Ammon's horn (tissue), 1 donor: ENCODE measurements around the gene CEP126.
"Not testable (repeated sequence)": the region's sequence is repeated elsewhere in the genome, so short reads cannot be mapped to it uniquely, and the experiment has no call there.

Source experiments
- DNase-seq: peaks from one replicate; pipeline ENCODE4 v3.0.0-alpha.2; 2016; ENCODE audit warnings: low spot score

Gene CEP126

DNA sequence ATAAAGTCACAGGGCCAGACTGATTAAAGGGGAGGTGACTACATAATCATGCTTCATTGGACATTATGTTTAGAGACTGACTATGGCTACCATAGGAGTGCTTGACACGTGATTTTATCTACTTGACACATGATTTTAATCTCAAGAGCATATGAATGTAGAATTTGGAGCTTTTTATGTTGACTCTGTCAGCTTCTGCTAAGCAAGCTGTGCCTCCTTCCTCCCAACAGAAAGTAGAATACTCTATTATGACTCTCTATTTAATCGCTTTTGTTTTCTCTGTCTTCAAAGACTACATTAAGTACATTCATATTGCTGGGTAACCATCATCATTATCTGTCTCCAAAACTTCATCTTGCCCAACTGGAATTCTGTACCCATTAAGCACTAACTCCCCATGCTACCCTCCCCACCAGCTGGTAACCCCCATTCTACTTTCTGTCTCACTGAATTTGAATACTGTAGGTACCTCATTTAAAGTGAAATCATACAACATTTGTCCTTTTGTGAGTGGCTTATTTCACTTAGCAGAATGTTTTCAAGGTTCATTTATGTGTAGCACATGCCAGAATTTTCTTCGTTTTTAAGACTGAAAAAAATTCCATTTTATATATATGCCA lies 26.2 kb downstream of the CEP126 start:
- DNase-seq = no peak

DNA sequence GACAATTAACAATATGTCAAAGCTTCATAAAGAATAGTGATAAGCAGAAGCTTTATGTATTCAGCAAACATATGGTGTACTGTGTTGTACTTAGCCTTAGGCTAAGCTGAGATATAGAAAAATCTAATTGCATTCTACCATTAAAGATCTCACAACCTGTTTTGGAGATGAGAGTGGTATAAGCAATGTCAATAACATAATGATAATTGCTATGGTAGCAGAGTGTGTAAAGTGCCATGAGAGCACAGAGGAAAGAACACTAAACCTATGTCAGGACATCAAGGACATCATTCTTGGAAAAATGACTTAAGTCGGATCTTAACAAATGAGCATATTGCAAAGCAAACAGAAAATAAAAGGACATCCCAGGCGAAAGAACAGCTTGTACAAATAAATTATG lies 30.1 kb downstream of the CEP126 start:
- no peak for DNase-seq

DNA sequence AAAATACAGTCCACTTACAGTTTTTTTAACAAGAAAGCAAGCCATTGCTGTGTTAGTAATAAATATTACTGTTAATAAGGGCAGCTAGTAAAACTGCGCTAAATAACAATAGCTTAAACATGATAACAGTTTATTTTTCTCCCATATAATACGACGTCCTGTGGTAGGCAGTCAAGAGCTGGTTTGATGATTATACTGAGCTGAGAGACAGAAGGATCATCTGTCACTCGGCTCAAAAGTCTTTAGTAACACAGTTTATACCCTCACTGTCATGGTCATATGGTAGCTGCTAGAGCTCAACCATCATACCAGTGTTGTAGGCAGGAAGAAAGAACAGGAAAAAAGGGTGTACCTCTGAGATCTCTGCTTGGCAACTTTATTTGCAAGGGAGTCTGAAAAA lies 30.6 kb downstream of the CEP126 start:
- no peak for DNase-seq

DNA sequence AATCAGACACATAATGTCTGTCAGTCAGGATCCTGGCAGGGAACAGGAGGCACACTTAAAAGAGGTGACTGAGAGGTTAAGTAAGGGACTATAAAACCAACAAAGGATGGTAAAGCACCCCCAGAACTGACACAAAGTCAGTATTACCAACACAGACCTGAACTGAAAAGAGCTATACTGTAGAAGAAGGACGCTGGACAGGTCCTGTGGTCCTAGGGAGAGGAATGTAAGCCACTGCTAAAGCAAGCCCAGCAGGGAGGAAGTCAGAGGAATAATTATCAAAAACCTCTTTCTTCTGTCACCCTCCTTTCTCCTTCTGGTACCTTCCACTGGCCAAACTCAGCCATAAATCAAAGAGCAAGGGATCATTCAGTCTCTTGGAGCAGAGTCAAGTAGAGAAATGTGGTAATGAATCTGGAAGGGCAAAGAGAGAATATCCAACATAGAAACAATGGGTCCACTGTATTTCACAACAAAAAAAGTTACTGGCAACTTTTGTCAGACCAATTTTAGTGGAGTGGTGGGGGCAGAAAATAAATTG lies 34.9 kb downstream of the CEP126 start:
- no peak for DNase-seq

DNA sequence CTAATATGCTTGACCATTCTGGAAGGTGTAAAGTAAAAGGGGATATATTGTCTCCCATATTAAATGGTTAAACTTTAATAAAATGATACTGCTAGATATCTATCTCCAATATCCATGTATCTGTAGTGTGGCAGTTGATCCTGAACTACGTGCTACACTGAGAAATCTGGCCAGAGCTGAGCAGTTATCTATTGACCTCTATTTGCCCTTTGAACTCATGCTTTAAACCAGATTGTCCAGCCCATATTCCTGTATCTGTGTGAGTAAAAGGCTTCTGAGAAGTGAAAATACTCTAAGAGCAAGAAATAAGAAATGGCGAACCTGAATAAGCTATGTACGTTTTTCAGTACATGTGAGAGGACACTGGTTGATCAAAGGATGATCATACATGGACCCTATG lies 40.5 kb downstream of the CEP126 start:
- no peak for DNase-seq

DNA sequence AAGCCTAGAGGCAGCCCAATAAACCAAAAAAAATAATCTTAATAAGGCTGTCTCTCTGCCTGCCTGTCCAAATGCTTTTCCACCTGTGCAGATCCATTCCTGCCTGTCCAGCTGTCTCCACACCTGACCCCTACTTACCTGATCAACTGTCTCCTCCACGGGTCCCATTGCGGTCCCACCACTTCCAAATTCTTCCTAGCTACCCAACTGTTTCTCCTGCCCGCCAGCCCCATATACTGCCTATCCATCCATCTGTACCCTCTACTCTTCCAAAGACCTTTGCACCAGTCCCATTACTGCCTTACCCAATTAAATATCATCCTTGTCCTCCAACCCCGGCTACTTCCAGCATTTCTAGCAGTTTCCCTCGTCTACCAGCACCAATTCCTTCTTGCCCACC lies 40.9 kb downstream of the CEP126 start:
- DNase-seq = no peak

DNA sequence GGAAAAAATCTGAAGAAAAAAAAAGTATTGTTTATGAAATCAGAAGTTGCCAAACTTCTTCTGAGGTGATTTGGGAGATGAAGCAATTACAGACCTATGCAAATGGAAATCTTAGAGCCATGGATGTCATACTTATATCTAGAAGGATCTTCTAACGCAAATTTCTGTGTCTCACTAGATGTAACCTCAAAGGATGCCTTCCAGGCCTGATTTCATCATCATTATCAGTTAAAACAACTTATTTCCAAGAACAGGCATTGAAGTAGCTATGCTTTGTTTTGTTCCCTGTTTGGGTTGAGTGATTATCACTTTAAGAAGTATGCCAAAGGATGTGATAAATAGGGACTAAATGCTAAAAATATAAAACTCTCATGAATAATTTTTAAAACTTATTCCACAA lies 45.4 kb downstream of the CEP126 start:
- DNase-seq = no peak

DNA sequence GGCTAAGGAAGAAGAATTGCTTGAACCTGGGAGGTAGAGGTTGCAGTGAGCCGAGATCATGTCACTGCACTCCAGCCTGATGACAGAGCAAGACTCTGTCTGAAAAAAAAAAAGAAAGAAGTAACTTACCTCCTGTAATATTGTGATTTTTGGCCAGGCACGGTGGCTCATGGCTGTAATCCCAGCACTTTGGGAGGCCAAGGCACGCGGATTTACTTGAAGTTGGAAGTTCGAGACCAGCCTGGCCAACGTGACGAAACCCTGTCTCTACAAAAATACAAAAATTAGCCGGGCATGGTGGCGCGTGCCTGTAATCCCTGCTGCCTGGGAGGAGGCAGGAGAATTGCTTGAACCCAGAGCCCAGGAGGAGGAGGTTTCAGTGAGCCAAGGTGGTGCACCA lies 49.4 kb downstream of the CEP126 start:
- DNase-seq = not testable (repeated sequence)

DNA sequence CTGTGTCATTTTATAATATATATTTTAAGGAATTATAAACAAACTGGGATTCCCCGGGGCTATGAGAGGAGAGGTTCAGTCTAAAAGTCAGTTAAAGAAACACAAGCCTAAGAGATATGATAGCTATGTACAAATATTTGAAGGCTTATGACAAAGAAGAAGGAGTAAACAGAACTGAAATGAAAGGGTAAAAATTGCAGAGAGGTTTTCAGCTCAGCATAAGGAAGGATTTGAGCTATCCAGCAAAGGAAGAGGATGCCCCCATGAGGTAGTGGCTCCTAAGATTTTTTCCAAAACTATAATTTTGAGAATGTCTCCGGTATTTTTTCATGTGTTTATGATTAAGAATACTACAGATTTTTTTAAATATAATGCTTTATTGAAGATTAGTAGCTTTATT lies 59.4 kb downstream of the CEP126 start:
- no peak for DNase-seq

DNA sequence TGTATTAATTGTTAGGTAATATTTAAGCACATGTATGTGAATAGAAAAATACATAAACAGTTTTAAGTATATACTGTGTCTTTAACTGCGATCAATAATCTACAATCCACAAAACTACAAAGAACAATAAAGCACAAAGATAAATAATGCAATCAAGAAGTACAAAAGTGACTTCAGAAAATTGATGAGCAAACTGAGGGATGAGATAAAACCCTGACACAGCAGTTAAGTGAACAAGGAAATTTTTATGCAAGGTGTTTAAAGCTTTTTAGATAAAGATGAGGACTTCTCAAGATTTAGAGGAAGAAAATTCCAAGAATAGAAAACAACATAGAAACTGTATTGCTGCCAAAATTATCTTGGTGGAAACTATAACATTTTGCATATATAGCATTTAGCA lies 60.0 kb downstream of the CEP126 start:
- DNase-seq = no peak

DNA sequence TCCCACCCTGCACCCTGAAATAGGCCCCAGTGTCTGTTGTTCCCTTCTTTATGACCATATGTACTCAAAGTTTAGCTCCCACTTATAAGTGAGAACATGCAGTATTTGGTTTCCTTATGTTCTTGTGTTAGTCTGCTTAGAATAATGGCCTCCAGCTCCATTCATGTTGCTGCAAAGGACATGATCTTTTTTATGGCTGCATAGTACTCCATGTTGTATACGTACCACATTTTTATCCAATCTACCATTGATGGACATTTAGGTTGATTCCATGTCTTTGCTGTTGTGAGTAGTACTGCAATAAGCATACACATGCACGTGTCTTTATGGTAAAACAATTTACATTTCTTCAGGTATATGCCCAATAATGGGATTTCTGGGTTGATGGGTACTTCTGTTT lies 60.9 kb downstream of the CEP126 start:
- no peak for DNase-seq

DNA sequence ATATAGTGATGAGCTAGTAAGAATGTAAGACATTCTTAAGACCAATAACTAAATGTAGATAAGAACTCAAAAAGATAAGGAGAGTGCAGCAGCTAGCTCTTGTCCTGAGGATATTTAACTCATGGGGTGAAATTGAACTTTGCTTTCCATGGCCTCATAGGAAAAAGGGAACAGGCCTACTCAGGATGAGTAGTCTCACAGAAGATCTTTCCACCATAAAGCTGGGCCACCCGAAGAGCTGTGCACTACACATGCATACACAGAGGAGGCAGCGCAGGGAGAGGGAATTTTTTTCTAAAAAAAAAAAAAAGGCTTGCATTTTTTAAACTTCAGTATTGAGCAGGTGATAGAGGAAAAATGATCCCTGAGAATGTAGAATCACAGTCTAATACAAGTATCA lies 72.6 kb downstream of the CEP126 start:
- no peak for DNase-seq

DNA sequence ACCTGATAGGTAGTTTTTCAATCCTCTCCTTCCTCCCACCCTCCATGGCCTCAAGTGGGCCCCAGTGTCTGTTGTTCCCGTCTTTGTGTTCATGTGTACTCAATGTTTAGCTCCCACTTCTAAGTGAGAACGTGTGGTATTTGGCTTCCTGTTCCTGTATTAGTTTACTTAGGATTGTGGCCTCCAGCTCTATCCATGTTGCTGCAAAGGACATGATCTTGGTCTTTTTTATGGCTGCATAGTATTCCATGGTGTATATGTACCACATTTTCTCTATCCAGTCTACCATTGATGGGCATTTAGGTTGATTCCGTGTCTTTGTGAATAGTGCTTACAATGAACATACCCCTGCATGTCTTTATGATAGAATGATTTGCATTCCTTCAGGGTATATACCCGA lies 78.4 kb downstream of the CEP126 start:
- no peak for DNase-seq

DNA sequence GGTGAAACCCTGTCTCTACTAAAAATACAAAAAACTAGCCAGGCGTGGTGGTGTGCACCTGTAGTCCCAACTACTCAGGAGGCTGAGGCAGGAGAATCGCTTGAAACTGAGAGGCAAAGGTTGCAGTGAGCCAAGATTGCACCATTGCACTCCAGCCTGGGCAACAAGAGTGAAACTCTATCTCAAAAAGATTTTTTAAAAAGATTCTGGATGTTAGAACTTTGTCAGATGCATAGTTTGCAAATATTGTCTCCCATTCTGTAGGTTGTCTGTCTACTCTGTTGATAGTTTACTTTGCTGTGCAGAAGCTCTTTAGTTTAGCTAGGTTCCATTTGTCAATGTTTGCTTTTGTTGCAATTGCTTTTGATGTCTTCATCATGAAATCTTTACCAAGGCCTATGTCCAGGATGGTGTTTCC lies 79.3 kb downstream of the CEP126 start:
- not testable (repeated sequence) for DNase-seq

DNA sequence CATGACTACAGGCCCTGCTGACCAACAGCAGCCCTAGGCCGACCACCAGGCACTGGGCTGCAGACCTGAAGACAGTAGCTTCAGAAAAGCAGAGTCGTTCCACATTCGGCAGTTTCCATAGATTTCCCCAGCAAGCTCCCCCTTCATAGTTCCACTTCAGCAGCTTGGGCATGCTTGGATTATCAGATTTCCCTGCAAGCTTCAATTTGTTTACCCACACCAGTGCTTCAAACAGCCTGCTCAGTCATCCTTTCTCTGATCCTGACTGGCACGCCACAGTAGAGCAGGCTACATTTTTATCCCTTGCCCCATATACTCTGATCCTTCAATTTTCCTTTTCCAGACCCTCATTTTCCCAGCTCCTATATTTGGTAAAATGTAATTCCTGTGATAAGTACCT lies 81.3 kb downstream of the CEP126 start:
- DNase-seq = no peak

DNA sequence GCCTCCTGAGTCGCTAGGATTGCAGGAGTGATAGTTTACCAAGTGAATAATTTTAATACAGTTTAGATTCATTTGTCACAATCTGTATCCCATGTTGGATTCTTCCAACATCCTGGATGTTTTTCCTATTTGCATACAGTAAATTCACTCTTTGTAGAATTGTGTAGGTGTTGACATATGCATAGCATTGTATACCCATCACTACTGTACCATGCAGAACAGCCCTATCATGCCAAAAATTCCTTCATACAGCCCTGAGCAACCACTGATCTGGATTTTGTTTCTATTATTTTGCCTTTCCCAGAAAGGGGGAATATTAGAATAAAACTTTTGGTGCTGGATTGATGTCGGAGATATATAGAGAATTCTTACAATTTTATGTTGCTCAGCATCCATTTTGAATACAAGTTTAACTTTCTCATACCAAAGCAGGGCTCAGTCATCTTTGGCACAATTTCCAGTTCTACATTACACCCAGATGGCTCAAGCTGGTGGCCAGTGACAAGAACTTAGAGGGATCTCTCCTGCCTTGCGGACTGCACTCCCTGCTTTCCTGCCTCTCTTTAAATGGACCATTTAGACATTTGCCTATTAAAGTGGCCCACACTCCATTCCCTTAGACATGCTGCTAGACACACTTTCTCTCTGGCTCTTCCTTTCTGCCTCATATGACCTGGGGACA lies 87.0 kb downstream of the CEP126 start:
- DNase-seq = no peak

DNA sequence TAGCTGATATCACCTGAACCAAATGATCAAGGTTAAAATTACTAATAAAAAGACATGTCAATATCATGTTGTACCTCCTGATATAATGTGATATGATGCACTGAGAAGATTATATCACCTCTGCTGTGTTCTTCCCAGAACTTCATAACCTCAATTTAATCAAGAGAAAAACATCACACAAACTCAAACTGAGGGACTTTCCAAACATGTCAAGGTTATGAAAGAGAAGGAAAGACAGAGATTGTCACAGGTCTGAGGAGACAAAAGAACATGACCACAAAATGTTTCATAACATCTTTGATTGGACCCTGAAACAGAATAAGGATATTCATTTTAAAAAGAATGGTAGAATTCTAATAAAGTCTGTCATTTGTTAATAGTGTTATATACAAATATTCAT lies 89.4 kb downstream of the CEP126 start:
- DNase-seq = no peak

DNA sequence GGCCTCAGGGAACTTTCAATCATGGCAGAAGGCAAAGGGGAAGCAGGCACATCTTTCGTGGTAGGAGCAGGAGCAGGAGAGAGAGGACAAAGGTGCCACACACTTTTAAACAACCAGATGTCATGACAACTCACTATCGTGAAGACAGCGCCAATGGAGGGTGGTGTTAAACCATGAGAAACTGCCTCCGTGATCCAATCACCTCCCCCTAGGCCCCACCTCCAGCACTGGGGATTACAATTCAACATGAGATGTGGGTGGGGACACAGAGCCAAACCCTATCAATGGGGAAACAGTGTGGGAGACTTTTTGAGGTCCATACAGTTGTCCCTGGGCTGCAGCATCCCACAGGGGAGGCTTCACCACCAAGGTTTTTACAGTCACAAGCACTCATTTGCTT lies 90.5 kb downstream of the CEP126 start:
- no peak for DNase-seq

DNA sequence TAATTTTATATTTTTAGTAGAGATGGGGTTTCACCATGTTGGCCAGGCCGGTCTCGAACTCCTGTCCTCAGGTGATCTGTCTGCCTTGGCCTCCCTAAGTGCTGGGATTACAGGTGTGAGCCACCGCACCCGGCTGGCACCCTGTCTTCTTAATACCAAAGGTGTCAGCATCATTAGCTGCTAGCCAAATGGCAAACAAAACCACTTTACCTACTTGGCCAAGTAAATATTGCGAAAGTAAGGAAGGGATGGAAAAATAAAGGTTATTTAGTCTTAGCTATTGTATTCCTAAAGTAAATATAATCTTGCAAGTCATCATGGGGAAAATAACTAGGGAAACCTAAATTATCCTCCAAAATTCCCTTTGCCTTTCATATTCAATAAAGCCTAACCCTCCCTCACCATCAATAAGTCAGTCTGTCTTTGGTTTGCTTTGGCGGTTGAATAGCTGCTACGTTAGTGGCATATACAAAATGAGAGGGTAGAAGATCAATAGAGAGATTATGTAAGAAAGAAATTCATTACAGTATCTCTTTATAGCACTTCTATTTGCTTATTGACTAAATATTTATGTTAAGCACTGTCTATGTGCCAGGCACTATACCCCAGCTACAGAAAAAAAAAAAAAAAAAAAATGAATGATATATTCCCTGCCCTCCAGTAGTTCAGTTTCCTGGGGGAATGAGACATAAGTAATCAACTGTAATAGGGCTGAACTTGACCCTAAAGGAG lies 92.2 kb downstream of the CEP126 start:
- DNase-seq = no peak

DNA sequence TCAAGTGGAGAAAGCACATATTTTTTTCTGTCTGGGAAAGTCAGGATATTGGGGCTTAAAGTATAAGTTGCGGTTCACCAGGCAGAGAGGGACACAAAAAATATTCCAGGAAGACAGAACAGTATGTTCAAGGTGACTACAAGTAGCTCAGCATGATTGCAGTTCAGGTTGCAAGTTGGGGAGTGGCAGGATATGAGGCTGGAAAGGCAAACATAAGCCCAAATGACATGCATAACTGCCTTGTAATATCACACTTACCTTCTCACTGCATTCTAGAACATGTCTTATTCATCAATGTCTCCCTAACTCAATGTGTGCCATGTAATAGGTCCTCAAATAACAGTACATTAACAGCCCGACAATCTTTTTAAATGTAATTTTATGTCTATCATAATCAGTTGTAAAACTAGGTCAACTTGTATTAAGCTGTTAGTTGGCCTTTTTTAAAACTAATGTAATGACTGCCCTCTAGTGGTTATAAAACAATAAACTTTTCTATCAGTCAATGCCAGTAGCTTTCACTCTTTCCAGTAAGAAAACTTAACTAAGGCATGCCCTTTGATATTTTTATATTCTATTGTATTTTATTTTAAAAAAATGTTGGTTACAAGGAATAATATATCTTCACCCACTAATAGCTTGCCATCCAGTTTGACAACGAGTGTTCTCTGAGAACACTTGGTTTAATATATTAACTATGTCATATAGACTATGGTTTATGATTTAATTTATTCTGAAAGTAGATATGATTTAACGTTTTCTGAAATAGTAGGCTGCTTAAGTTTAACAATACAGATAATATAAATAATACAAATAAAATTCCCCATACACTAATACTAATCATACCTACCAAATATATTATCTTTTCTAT lies 93.0 kb downstream of the CEP126 start:
- peak; percentile 30 for DNase-seq

DNA sequence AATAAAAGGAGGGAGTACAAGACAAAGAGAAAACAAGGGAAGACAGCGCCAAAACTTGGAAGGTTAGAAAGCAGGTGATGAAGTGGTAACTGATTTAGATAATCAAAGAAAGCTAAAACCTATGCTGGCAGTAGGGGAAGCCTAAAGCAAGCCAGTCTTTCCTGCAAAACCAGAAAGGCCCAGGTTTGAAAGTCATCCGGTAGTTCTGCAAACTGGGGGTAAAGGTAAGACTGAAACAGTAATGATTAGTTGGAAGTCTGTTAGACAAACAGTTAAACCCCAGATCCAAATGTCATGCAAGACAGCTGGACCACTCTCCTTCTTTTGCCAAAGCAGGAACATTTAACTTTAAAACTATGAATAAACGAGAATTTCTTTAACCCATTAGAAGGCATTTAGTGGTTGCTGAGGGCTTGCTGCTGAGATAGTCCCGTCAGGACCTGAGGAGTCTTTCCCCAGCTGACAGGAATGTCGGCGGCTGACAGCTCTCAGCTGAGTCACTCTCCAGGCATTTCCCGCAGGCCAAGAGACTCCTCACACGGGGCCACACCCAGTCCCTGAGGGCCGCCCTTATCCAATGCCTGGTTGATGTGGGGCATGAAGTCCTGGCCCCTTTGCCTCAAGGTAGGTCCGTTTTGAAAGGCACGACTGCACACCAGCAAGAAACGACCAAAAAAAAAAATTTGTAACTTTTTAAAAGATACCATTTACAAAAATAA lies 96.1 kb downstream of the CEP126 start:
- DNase-seq = no peak

DNA sequence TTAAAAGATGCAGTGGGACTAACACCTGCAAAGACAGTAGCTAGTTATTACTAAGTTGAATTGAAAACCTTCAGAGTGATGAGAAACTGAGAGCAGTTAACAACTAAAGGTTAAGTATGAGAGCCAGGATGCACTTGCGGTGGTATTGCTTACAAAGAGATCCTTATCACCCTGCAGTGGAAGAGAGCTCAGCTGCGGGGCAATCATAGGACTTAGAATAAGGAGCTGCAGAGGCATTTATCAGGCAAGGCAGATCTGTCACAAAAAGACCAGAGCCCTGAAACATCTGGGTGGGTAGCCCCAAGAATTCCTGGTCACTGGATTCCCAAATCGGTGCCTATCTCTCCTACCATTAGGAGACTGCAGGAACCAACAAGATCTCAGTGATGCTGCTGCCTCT lies 98.1 kb downstream of the CEP126 start:
- no peak for DNase-seq
